IMR-90 (cell line): ENCODE measurements around the gene CYTH2. TPM values are rescaled to one million over a fixed set of nuclear protein-coding genes. Genes with fewer than 3 reads are reported as not detected.
A peak's percentile ranks its signal among the peaks of the same experiment; 100 is the strongest.

Experiments used
- ATAC-seq: fragments of 200-7000 bp; cut with Tn5 transposase; 2 replicates; pipeline ENCODE4 v1.9.1; 2020; ENCODE audit warnings: low read depth, mild to moderate bottlenecking, moderate library complexity
- BruUV-seq: library from RNA; stranded (reverse); fragments of 400-500 nt; replicated peaks from 2 replicates; lab custom pipeline; 2021; lab: Mats Ljungman, UMichigan
- CTCF ChIA-PET: fragments of 300-600 bp; formaldehyde crosslinking; extraction: SDS; loops from one replicate; lab custom pipeline; 2021; ENCODE audit warnings: antibody characterized with exemption; lab: Yijun Ruan, JAX
- POLR2A ChIA-PET: fragments of 300-600 bp; sonication (Branson Sonifier 250); formaldehyde crosslinking; loops from one replicate; lab custom pipeline; 2022; ENCODE audit warnings: antibody characterized with exemption; ENCODE audit not compliant: unreplicated experiment; lab: Charles Lee
- DNase-seq: peaks from one replicate; pipeline ENCODE4 v3.0.0; 2013
- H2AFZ ChIP-seq: replicated peaks from 2 replicates; pipeline ENCODE3; 2013; ENCODE audit warnings: low read length, mild to moderate bottlenecking; ENCODE audit not compliant: poor library complexity
- H2AK5ac ChIP-seq: 2 replicates; pipeline ENCODE4 v1.6.1; 2013; ENCODE audit warnings: low read depth, low read length, inconsistent platforms
- H2AK9ac ChIP-seq: replicated peaks from 2 replicates; pipeline ENCODE3; 2013; ENCODE audit warnings: mild to moderate bottlenecking, low read depth, low read length, moderate library complexity; ENCODE audit not compliant: poor library complexity
- H2BK120ac ChIP-seq: 2 replicates; pipeline ENCODE4 v1.6.1; 2013; ENCODE audit warnings: low read depth, low read length, inconsistent platforms
- H2BK15ac ChIP-seq: 3 replicates; pipeline ENCODE4 v1.6.1; 2013; ENCODE audit warnings: low read depth, low read length, inconsistent platforms
- H2BK20ac ChIP-seq: 2 replicates; pipeline ENCODE4 v1.6.1; 2013; ENCODE audit warnings: low read depth, mild to moderate bottlenecking, inconsistent platforms, low read length, moderate library complexity
- H2BK5ac ChIP-seq: 2 replicates; pipeline ENCODE4 v1.6.1; 2013; ENCODE audit warnings: mild to moderate bottlenecking, low read depth, low read length, inconsistent platforms; ENCODE audit not compliant: poor library complexity, severe bottlenecking
- H3K14ac ChIP-seq: replicated peaks from 2 replicates; pipeline ENCODE4 v1.6.1; 2013; ENCODE audit warnings: low read depth, low read length, inconsistent platforms
- H3K18ac ChIP-seq: 2 replicates; pipeline ENCODE4 v1.6.1; 2013; ENCODE audit warnings: low read depth, low read length, control low read depth
- H3K23ac ChIP-seq: 2 replicates; pipeline ENCODE4 v1.6.1; 2013; ENCODE audit warnings: low read depth, low read length, inconsistent platforms
- H3K27ac ChIP-seq: 2 replicates; pipeline ENCODE4 v1.5.1; 2013; ENCODE audit warnings: mild to moderate bottlenecking, control low read depth, low read length; ENCODE audit not compliant: insufficient read depth
- H3K27me3 ChIP-seq: 2 replicates; pipeline ENCODE4 v1.6.1; 2013; ENCODE audit warnings: low read length; ENCODE audit not compliant: control insufficient read depth, insufficient read depth
- H3K36me3 ChIP-seq: 2 replicates; pipeline ENCODE4 v1.6.1; 2013; ENCODE audit warnings: low read length, mixed read lengths; ENCODE audit not compliant: control insufficient read depth, insufficient read depth
- H3K4ac ChIP-seq: 2 replicates; pipeline ENCODE4 v1.6.1; 2013; ENCODE audit warnings: low read depth, low read length, inconsistent platforms
- H3K4me1 ChIP-seq: 2 replicates; pipeline ENCODE4 v1.6.1; 2013; ENCODE audit warnings: low read length, mixed read lengths; ENCODE audit not compliant: control insufficient read depth, insufficient read depth
- H3K4me2 ChIP-seq: 2 replicates; pipeline ENCODE4 v1.6.1; 2013; ENCODE audit warnings: low read depth, mild to moderate bottlenecking, control low read depth, low read length, moderate library complexity
- H3K4me3 ChIP-seq: 2 replicates; pipeline ENCODE4 v1.5.1; 2013; ENCODE audit warnings: low read depth, mild to moderate bottlenecking, control low read depth, low read length, moderate library complexity; ENCODE audit not compliant: insufficient read depth
- H3K56ac ChIP-seq: 2 replicates; pipeline ENCODE4 v1.6.1; 2013; ENCODE audit warnings: low read length, inconsistent platforms; ENCODE audit not compliant: insufficient read depth; ENCODE audit errors: extremely low read depth
- H3K79me1 ChIP-seq, 2 experiments: 2 replicates each; pipeline ENCODE4 v1.6.1; 2013; ENCODE audit warnings: low read length in 2 of 2, inconsistent platforms in 1 of 2, low read depth in 1 of 2
- H3K9ac ChIP-seq: 2 replicates; pipeline ENCODE4 v1.6.1; 2013; ENCODE audit warnings: low read depth, low read length, control low read depth
- H3K9me1 ChIP-seq: 2 replicates; pipeline ENCODE4 v1.6.1; 2013; ENCODE audit warnings: low read length, inconsistent platforms; ENCODE audit not compliant: insufficient read depth
- H3K9me3 ChIP-seq: 2 replicates; pipeline ENCODE4 v1.6.1; 2013; ENCODE audit warnings: low read length; ENCODE audit not compliant: control insufficient read depth, insufficient read depth
- H4K20me1 ChIP-seq: 2 replicates; pipeline ENCODE4 v1.6.1; 2013; ENCODE audit warnings: low read length, inconsistent platforms; ENCODE audit not compliant: insufficient read depth
- H4K5ac ChIP-seq: 2 replicates; pipeline ENCODE4 v1.6.1; 2013; ENCODE audit warnings: mild to moderate bottlenecking, low read depth, low read length, control low read depth
- H4K8ac ChIP-seq, 2 experiments: 2 replicates each; pipeline ENCODE4 v1.6.1; 2013; ENCODE audit warnings: low read depth in 2 of 2, low read length in 2 of 2, control low read depth in 1 of 2, inconsistent platforms in 1 of 2
- H4K91ac ChIP-seq: 2 replicates; pipeline ENCODE4 v1.6.1; 2013; ENCODE audit warnings: low read depth, low read length, inconsistent platforms; ENCODE audit not compliant: insufficient read depth
- BHLHE40 ChIP-seq: fragments of 150-350 bp; IDR thresholded peaks from 2 replicates; pipeline ENCODE4 v1.6.1; 2016; ENCODE audit warnings: mild to moderate bottlenecking, low read depth, low read length
- CEBPB ChIP-seq: IDR thresholded peaks from 2 replicates; pipeline ENCODE4 v1.6.1; 2012; ENCODE audit warnings: low read depth, low read length, improper control_type of control experiment
- FOS ChIP-seq: fragments of 150-350 bp; IDR thresholded peaks from 2 replicates; pipeline ENCODE4 v1.6.1; 2016; ENCODE audit warnings: low read depth, low read length
- MAFK ChIP-seq: IDR thresholded peaks from 2 replicates; pipeline ENCODE4 v1.6.1; 2012; ENCODE audit warnings: low read depth, low read length, improper control_type of control experiment
- MAZ ChIP-seq: IDR thresholded peaks from 2 replicates; pipeline ENCODE4 v1.6.1; 2012; ENCODE audit warnings: low read depth, mild to moderate bottlenecking, low read length, improper control_type of control experiment, moderate library complexity, borderline replicate concordance
- MXI1 ChIP-seq: IDR thresholded peaks from 2 replicates; pipeline ENCODE4 v1.6.1; 2012; ENCODE audit warnings: low read depth, mild to moderate bottlenecking, low read length, moderate library complexity, borderline replicate concordance
- NFE2L2 ChIP-seq: fragments of 150-350 bp; IDR thresholded peaks from 2 replicates; pipeline ENCODE4 v1.6.1; 2016; ENCODE audit warnings: low read depth, mild to moderate bottlenecking, low read length
- POLR2A ChIP-seq: IDR thresholded peaks from 2 replicates; pipeline ENCODE4 v1.6.1; 2012; ENCODE audit warnings: mild to moderate bottlenecking, low read depth, low read length
- RAD21 ChIP-seq: IDR thresholded peaks from 2 replicates; pipeline ENCODE4 v1.6.1; 2012; ENCODE audit warnings: low read length, improper control_type of control experiment
- RCOR1 ChIP-seq: IDR thresholded peaks from 2 replicates; pipeline ENCODE4 v1.6.1; 2012; ENCODE audit warnings: mild to moderate bottlenecking, low read length, improper control_type of control experiment; ENCODE audit not compliant: insufficient replicate concordance
- RFX5 ChIP-seq: IDR thresholded peaks from 2 replicates; pipeline ENCODE4 v1.8.0; 2012; ENCODE audit warnings: low read depth, mild to moderate bottlenecking, low read length, moderate library complexity
- SMC3 ChIP-seq: fragments of 150-350 bp; IDR thresholded peaks from 2 replicates; pipeline ENCODE4 v1.6.1; 2016; ENCODE audit warnings: low read depth, mild to moderate bottlenecking, antibody characterized with exemption, low read length, moderate library complexity
- WGBS, 2 experiments: methylation state at CpG; one replicate each; pipeline versions ENCODE4 v1.1.5 to v1.1.7; 2013; ENCODE audit warnings: missing lambda C conversion rate in 2 of 2; ENCODE audit not compliant: insufficient read length in 1 of 2; ENCODE audit errors: extremely low coverage in 2 of 2; 5-methylcytosine and 5-hydroxymethylcytosine counted together
- dilution Hi-C: fragments of 300-500 bp; cut with HindIII; formaldehyde crosslinking; loops from one replicate; pipeline ENCODE4 v1.14.3; 2018; ENCODE audit warnings: low sequenced_read_pairs; ENCODE audit not compliant: unreplicated experiment
- in situ Hi-C: fragments of 300-500 bp; cut with MboI; formaldehyde crosslinking; loops from 3 replicates; pipeline ENCODE4 v1.14.3; 2019; ENCODE audit warnings: low sequenced_read_pairs, inconsistent platforms, mixed read lengths
- intact Hi-C: fragments of 100-400 bp; cut with micrococcal nuclease; formaldehyde crosslinking; loops from 2 replicates; pipeline ENCODE4 v1.10.0; 2022
- polyA plus RNA-seq, 3 experiments: library from polyadenylated mRNA; depleted of rRNA; stranded (reverse); fragments of >200 nt; gene quantifications; 2 replicates each; pipeline ENCODE4 v1.2.3, GENCODE V29; 2012; ENCODE audit warnings: low replicate concordance in 1 of 3
- total RNA-seq: library from RNA; depleted of rRNA; stranded (reverse); fragments of >200 nt; gene quantifications from 2 replicates; pipeline ENCODE4 v1.2.3, GENCODE V29; 2012
- TF ChIP-seq, protein P1 (sequence below): fragments of 150-350 bp; IDR thresholded peaks from 2 replicates; pipeline ENCODE4 v1.6.1; 2016; ENCODE audit warnings: low read depth, mild to moderate bottlenecking, low read length, moderate library complexity, borderline replicate concordance
- TF ChIP-seq, protein P2 (sequence below): fragments of 150-350 bp; IDR thresholded peaks from 2 replicates; pipeline ENCODE4 v1.6.1; 2017; ENCODE audit warnings: mild to moderate bottlenecking, antibody characterized with exemption, low read length, low read depth
- TF ChIP-seq, protein P3 (sequence below): conservative IDR thresholded peaks from 2 replicates; pipeline ENCODE4 v1.5.1; 2012; ENCODE audit warnings: mild to moderate bottlenecking, low read depth, low read length, improper control_type of control experiment

The CYTH2 gene
- total and polyA plus RNA-seq, 2 of the 4 experiments (the other 2 are of a cell fraction): 35.8 to 62.0 TPM

DNA sequence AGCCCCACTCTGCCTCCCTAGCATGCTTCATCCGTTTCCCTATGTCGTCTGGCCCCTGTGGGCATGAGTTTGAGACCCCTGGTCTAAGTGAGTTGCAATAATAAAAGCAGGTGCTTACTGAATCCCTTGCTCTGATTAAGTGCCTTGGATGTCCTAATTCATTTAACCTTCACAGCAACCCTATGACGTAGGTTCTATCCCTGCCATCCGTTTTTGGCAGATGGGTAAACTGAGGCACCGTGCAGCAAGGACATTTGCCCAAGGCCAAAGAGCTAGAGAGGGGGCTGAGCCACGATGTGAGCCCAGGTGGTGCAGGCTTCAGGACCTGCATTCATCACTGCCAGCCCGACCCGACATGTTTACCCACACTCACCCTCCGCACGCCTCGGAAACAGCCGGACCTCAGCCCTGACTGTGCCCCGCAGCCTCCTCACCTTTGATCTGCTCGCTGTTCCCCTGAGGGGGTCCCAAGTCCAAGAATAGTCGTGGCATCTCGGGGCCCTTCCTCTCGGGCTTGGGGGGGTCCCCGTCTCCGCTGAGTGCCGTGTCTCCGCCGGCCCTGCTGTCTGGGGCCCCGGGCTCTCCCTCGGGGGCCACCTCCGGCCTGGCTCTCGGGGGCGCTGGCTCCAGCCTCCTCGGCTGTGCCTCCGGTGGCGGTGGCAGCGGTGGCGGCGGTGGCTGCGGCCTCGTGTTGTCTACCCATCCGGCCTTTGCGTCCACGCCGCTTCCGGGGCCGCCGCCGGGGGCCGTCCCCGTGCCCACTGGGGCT lies 28.0 kb downstream of the CYTH2 start:
- Histone ChIP-seq H3K79me1 (peaks cover 0 to 9% of the 10 kb centered on the region in 2 experiments; a peak in 1 of 4 replicates), H3K4me3 (no peak overlapping the region), H3K9me1 (peaks cover 4% of the 10 kb centered on the region), H3K4ac (no peak overlapping the region), H2BK15ac (no peak overlapping the region), H2BK5ac (no peak overlapping the region), H3K56ac (no peak overlapping the region), H2AK5ac (no peak overlapping the region), H2AFZ (no peak overlapping the region), H2BK120ac (no peak overlapping the region), H4K5ac (no peak overlapping the region), H3K9ac (no peak overlapping the region), H3K27ac (no peak overlapping the region), H2AK9ac (peak overlapping the region; percentile 16), H3K27me3 (peaks cover 39% of the 10 kb centered on the region), H3K36me3 (no peaks in the 10 kb centered on the region), H3K23ac (no peak overlapping the region), H3K4me2 (no peak overlapping the region), H3K4me1 (peaks cover 3% of the 10 kb centered on the region; the same call in 1 of the 2 replicates), H4K8ac (no peak overlapping the region), H2BK20ac (no peak overlapping the region), H4K20me1 (no peaks in the 10 kb centered on the region; the same call in 1 of the 2 replicates), H3K18ac (no peak overlapping the region), H3K14ac (no peak overlapping the region), H3K9me3 (no peaks in the 10 kb centered on the region), H4K91ac (no peak overlapping the region)
- no peak for ATAC-seq
- dilution Hi-C loops: no loop called here
- ChIA-PET CTCF (interaction anchor here (1.5 kb wide), 1 partner anchor 106 kb away, joined by 3 read pairs; the partner anchor contains the start of gene KDELR1), POLR2A (no interaction called here)
- no TSS peak for BruUV-seq
- in situ Hi-C loops: no loop called here
- 37% methylated on average over 14 of the region's 45 CpGs; no CpG with 5 or more reads in 1 of the 2 experiments for WGBS, 2 experiments
- intact Hi-C loops: no loop called here
- DNase-seq: no peak
- TF ChIP-seq BHLHE40: no peak
- no peak for TF ChIP-seq MAZ
- TF ChIP-seq, protein P1, sequence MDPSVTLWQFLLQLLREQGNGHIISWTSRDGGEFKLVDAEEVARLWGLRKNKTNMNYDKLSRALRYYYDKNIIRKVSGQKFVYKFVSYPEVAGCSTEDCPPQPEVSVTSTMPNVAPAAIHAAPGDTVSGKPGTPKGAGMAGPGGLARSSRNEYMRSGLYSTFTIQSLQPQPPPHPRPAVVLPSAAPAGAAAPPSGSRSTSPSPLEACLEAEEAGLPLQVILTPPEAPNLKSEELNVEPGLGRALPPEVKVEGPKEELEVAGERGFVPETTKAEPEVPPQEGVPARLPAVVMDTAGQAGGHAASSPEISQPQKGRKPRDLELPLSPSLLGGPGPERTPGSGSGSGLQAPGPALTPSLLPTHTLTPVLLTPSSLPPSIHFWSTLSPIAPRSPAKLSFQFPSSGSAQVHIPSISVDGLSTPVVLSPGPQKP: no peak
- no peak for TF ChIP-seq RFX5
- TF ChIP-seq, protein P2, sequence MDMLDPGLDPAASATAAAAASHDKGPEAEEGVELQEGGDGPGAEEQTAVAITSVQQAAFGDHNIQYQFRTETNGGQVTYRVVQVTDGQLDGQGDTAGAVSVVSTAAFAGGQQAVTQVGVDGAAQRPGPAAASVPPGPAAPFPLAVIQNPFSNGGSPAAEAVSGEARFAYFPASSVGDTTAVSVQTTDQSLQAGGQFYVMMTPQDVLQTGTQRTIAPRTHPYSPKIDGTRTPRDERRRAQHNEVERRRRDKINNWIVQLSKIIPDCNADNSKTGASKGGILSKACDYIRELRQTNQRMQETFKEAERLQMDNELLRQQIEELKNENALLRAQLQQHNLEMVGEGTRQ: no peak
- TF ChIP-seq CEBPB: no peak
- no peak for TF ChIP-seq RCOR1
- TF ChIP-seq NFE2L2: no peak
- TF ChIP-seq SMC3: no peak
- TF ChIP-seq MAFK: no peak
- TF ChIP-seq, protein P3, sequence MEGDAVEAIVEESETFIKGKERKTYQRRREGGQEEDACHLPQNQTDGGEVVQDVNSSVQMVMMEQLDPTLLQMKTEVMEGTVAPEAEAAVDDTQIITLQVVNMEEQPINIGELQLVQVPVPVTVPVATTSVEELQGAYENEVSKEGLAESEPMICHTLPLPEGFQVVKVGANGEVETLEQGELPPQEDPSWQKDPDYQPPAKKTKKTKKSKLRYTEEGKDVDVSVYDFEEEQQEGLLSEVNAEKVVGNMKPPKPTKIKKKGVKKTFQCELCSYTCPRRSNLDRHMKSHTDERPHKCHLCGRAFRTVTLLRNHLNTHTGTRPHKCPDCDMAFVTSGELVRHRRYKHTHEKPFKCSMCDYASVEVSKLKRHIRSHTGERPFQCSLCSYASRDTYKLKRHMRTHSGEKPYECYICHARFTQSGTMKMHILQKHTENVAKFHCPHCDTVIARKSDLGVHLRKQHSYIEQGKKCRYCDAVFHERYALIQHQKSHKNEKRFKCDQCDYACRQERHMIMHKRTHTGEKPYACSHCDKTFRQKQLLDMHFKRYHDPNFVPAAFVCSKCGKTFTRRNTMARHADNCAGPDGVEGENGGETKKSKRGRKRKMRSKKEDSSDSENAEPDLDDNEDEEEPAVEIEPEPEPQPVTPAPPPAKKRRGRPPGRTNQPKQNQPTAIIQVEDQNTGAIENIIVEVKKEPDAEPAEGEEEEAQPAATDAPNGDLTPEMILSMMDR: no peak
- TF ChIP-seq MXI1: no peak
- no peak for TF ChIP-seq FOS
- no peak for TF ChIP-seq RAD21
- TF ChIP-seq POLR2A: no peak
